ENCODE measurements around the gene ERC1.

GRCh38 chr12:996881-997280 is 5.9 kb downstream of the ERC1 start:
- TF ChIP-seq ZNF138 (tag by site-specific recombination; IDR thresholded peaks at IDR 0.05; ENCODE audit: borderline replicate concordance) = no peak
- TF ChIP-seq ZNF394 (tag by site-specific recombination; IDR thresholded peaks at IDR 0.05; ENCODE audit: borderline replicate concordance) = no peak
- TF ChIP-seq CTCF (tag by site-specific recombination; IDR thresholded peaks at IDR 0.05) = no peak
- no peak for TF ChIP-seq ZNF704 (tag by site-specific recombination; IDR thresholded peaks at IDR 0.05)
- TF ChIP-seq ZNF311 (tag by site-specific recombination; IDR thresholded peaks at IDR 0.05; ENCODE audit: borderline replicate concordance) = no peak
- TF ChIP-seq ZNF175 (tag by site-specific recombination; IDR thresholded peaks at IDR 0.05) = no peak
- no peak for TF ChIP-seq ZNF785 (tag by site-specific recombination; IDR thresholded peaks at IDR 0.05)
- TF ChIP-seq ZSCAN18 (tag by site-specific recombination; IDR thresholded peaks at IDR 0.05) = no peak
- TF ChIP-seq OVOL3 (tag by site-specific recombination; IDR thresholded peaks at IDR 0.05) = no peak
